ENCODE measurements around the gene LSM11.

LSM11 gene

DNA sequence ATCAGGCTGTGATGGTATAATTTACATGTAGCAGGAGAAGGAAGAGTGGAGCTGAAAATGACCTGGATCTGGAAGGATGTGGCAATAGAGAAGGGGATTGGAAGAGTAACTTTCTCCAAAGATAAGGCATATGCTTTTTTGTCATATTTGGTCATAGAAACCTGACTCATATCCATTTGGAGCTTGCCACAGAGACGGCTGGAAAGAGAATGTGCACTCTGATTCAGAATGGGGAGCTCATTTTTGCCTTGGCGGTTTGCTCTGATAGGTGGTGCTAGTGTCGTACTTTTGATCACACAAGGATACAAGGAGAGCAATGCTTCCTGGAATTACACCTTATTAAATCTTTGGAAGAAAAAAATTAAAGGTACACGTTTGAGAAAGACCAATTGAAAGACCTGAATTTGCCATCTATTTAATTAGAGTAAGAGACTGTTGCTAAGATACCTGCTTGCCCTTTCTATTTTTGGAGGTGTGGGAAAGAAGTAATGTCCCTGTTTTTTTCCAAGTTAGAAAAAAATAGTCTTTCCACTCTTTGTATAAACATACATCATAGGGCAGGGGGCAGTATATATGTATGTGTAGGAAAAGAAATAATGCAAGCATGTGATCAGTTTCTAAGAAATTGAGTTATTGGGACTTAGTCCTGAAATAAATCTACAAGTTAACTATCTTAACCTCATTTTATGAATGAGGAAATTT, 5.4 kb downstream of the LSM11 start:
- Histone ChIP-seq H2AFZ (ENCODE audit: low read depth, low read length, severe bottlenecking) (no peak overlapping the region), H3K27me3 (ENCODE audit: low read length) (no peaks in the 10 kb centered on the region), H3K4me2 (ENCODE audit: low read depth, low read length, poor library complexity, severe bottlenecking) (no peak overlapping the region), H3K9ac (ENCODE audit: low read length) (no peak overlapping the region), H3K36me3 (ENCODE audit: low read length) (no peaks in the 10 kb centered on the region), H3K9me2 (replicated peaks; ENCODE audit: insufficient read depth, low read length) (no peaks in the 10 kb centered on the region), H4K20me1 (ENCODE audit: low read depth, low read length) (no peaks in the 10 kb centered on the region), H3K4me3 (ENCODE audit: insufficient read depth, low read length, poor library complexity, severe bottlenecking) (no peak overlapping the region), H3K79me2 (ENCODE audit: insufficient read depth, low read length) (peaks cover 16% of the 10 kb centered on the region; the same call in 1 of the 2 replicates), H3K27ac (ENCODE audit: low read depth, low read length) (no peak overlapping the region), H3F3A (ENCODE audit: insufficient read depth) (no peaks in the 10 kb centered on the region), H3K9me3 (ENCODE audit: insufficient read depth, low read length) (no peaks in the 10 kb centered on the region)
- TF ChIP-seq EZH2phosphoT487 (conservative IDR thresholded peaks at IDR 0.05; ENCODE audit: low read length) = no peak
- TF ChIP-seq, protein P1, sequence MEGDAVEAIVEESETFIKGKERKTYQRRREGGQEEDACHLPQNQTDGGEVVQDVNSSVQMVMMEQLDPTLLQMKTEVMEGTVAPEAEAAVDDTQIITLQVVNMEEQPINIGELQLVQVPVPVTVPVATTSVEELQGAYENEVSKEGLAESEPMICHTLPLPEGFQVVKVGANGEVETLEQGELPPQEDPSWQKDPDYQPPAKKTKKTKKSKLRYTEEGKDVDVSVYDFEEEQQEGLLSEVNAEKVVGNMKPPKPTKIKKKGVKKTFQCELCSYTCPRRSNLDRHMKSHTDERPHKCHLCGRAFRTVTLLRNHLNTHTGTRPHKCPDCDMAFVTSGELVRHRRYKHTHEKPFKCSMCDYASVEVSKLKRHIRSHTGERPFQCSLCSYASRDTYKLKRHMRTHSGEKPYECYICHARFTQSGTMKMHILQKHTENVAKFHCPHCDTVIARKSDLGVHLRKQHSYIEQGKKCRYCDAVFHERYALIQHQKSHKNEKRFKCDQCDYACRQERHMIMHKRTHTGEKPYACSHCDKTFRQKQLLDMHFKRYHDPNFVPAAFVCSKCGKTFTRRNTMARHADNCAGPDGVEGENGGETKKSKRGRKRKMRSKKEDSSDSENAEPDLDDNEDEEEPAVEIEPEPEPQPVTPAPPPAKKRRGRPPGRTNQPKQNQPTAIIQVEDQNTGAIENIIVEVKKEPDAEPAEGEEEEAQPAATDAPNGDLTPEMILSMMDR (IDR thresholded peaks at IDR 0.05; ENCODE audit: insufficient read depth, low read length, poor library complexity, severe bottlenecking) = no peak

- Histone ChIP-seq H3F3A (ENCODE audit: insufficient read depth) (no peaks in the 10 kb centered on the region), H4K20me1 (ENCODE audit: low read depth, low read length) (no peaks in the 10 kb centered on the region)
Measured at GRCh38 chr5:157749462-157749799, 5.9 kb downstream of the LSM11 start.

DNA sequence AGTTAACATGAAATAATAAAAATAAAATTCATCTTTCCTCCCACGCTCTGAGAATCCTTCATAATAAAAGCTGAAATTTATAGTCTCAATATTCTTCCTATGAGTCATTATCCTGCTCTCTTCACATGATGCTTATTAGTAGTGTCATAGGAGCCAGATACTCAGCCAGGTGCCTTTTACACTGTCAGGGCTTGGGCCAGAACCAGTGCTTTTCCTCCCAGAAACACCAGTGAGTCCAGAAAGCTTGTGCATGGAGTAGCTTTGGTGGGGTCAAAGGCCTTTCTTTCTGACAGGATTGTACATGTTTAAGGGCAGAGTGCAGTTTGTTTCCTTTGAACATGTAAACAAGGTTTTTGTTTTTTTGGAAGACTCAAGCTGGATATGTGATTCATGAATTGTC, 6.8 kb downstream of the LSM11 start:
- no peaks in the 10 kb centered on the region for H3K9me2 ChIP-seq (replicated peaks; ENCODE audit: insufficient read depth, low read length)
- no peak overlapping the region for H3K4me3 ChIP-seq (ENCODE audit: insufficient read depth, low read length, poor library complexity, severe bottlenecking)
- no peaks in the 10 kb centered on the region for H3F3A ChIP-seq (ENCODE audit: insufficient read depth)
- H3K36me3 ChIP-seq (ENCODE audit: low read length) = peaks cover 4% of the 10 kb centered on the region; the same call in 1 of the 2 replicates
- TF ChIP-seq, protein P1 (IDR thresholded peaks at IDR 0.05; ENCODE audit: insufficient read depth, low read length, poor library complexity, severe bottlenecking) = no peak
- TF ChIP-seq EZH2phosphoT487 (conservative IDR thresholded peaks at IDR 0.05; ENCODE audit: low read length) = no peak
- H4K20me1 ChIP-seq (ENCODE audit: low read depth, low read length) = no peaks in the 10 kb centered on the region
- no peak overlapping the region for H3K9ac ChIP-seq (ENCODE audit: low read length)
- no peak overlapping the region for H2AFZ ChIP-seq (ENCODE audit: low read depth, low read length, severe bottlenecking)
- H3K27me3 ChIP-seq (ENCODE audit: low read length) = no peaks in the 10 kb centered on the region
- no peaks in the 10 kb centered on the region for H3K9me3 ChIP-seq (ENCODE audit: insufficient read depth, low read length)
- H3K4me2 ChIP-seq (ENCODE audit: low read depth, low read length, poor library complexity, severe bottlenecking) = no peak overlapping the region
- H3K79me2 ChIP-seq (ENCODE audit: insufficient read depth, low read length) = peaks cover 7% of the 10 kb centered on the region; the same call in 1 of the 2 replicates
- H3K27ac ChIP-seq (ENCODE audit: low read depth, low read length) = no peak overlapping the region

More at GRCh38 chr5:157749462-157749799, 5.9 kb downstream of the LSM11 start:
- H2AFZ ChIP-seq (ENCODE audit: low read depth, low read length, severe bottlenecking) = no peak overlapping the region
- H3K4me3 ChIP-seq (ENCODE audit: insufficient read depth, low read length, poor library complexity, severe bottlenecking) = no peak overlapping the region
- no peak overlapping the region for H3K4me2 ChIP-seq (ENCODE audit: low read depth, low read length, poor library complexity, severe bottlenecking)
- H3K79me2 ChIP-seq (ENCODE audit: insufficient read depth, low read length) = peaks cover 11% of the 10 kb centered on the region; the same call in 1 of the 2 replicates
- H3K9ac ChIP-seq (ENCODE audit: low read length) = no peak overlapping the region
- H3K9me2 ChIP-seq (replicated peaks; ENCODE audit: insufficient read depth, low read length) = no peaks in the 10 kb centered on the region
- no peak overlapping the region for H3K27ac ChIP-seq (ENCODE audit: low read depth, low read length)
- no peaks in the 10 kb centered on the region for H3K27me3 ChIP-seq (ENCODE audit: low read length)
- no peaks in the 10 kb centered on the region for H3K9me3 ChIP-seq (ENCODE audit: insufficient read depth, low read length)
- no peaks in the 10 kb centered on the region for H3K36me3 ChIP-seq (ENCODE audit: low read length)
- TF ChIP-seq, protein P1 (IDR thresholded peaks at IDR 0.05; ENCODE audit: insufficient read depth, low read length, poor library complexity, severe bottlenecking) = no peak
- TF ChIP-seq EZH2phosphoT487 (conservative IDR thresholded peaks at IDR 0.05; ENCODE audit: low read length) = no peak

All from SU-DHL-6 (cell line).